Astrocyte (in vitro differentiated cells and primary cell): ENCODE measurements around the gene NOL11.

ENCODE experiments used
- EZH2 ChIP-seq: IDR thresholded peaks from 2 replicates; pipeline ENCODE4 v1.6.1; 2012; ENCODE audit warnings: mild to moderate bottlenecking, low read length, inconsistent platforms; ENCODE audit not compliant: insufficient read depth
- TF ChIP-seq, protein P1 (sequence below): IDR thresholded peaks from 2 replicates; pipeline ENCODE4 v1.5.1; 2011; ENCODE audit warnings: low read depth, mild to moderate bottlenecking, inconsistent platforms, low read length, moderate library complexity; ENCODE audit not compliant: insufficient read depth

DNA sequence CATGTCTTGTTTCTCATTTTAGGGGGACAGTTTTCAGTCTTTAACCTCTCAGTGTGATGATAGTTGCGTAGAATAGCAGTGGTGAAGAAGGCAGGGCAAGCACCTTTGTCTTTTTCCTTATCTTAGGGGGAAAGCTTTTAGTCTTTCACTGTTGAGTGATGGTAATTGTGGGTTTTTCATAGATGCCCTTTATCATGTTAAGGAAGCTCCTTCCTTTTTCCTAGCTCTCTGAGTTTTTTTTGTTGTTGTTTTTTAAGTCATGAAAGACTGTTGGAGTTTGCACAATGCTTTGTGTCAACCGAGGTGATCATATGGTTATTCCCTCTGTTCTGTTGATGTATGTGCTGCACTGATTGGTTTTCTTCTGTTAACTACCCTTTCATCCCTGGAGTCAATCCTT, 15.7 kb downstream of the NOL11 start:
- TF ChIP-seq, protein P1, sequence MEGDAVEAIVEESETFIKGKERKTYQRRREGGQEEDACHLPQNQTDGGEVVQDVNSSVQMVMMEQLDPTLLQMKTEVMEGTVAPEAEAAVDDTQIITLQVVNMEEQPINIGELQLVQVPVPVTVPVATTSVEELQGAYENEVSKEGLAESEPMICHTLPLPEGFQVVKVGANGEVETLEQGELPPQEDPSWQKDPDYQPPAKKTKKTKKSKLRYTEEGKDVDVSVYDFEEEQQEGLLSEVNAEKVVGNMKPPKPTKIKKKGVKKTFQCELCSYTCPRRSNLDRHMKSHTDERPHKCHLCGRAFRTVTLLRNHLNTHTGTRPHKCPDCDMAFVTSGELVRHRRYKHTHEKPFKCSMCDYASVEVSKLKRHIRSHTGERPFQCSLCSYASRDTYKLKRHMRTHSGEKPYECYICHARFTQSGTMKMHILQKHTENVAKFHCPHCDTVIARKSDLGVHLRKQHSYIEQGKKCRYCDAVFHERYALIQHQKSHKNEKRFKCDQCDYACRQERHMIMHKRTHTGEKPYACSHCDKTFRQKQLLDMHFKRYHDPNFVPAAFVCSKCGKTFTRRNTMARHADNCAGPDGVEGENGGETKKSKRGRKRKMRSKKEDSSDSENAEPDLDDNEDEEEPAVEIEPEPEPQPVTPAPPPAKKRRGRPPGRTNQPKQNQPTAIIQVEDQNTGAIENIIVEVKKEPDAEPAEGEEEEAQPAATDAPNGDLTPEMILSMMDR: no peak
- TF ChIP-seq EZH2: no peak
